K562 (cell line): ENCODE measurements around the gene OXLD1. TPM values are rescaled to one million over a fixed set of nuclear protein-coding genes. Genes with fewer than 3 reads are reported as not detected.

Experiments used
- ATAC-seq: fragments of 200-7000 bp; cut with Tn5 transposase; 3 replicates; pipeline ENCODE4 v1.9.1; 2020; ENCODE audit warnings: moderate library complexity
- BruUV-seq: library from RNA; stranded (reverse); fragments of 400-500 nt; replicated peaks from 2 replicates; lab custom pipeline; 2021; lab: Mats Ljungman, UMichigan
- CTCF ChIA-PET: fragments of 300-600 bp; formaldehyde crosslinking; extraction: SDS; loops from one replicate; lab custom pipeline; 2021; ENCODE audit warnings: low intra/inter-chr PET ratio; lab: Yijun Ruan, JAX
- POLR2A ChIA-PET: fragments of 300-600, 350-650 bp; sonication (Branson Sonifier 250); formaldehyde crosslinking; extraction: SDS; loops from one replicate; lab custom pipeline; 2021; ENCODE audit warnings: antibody characterized with exemption, inconsistent platforms; lab: Yijun Ruan, JAX
- DNase-seq, 4 experiments: peaks; one replicate each; pipeline versions ENCODE4 v3.0.0 to v3.0.0-alpha.2; 2011 to 2018; ENCODE audit warnings: low spot score in 3 of 4, mixed read lengths in 3 of 4; ENCODE audit errors: extremely low read depth in 1 of 4
- FAIRE-seq: peaks from 2 replicates; lab custom pipeline; 2011; peaks lifted over from hg19 to GRCh38; lab: Jason Lieb, UNC
- H2AFZ ChIP-seq: 2 replicates; pipeline ENCODE4 v1.6.0; 2011; ENCODE audit warnings: low read depth, low read length, control low read depth, inconsistent platforms
- H3K27ac ChIP-seq: fragments of 200-600 bp; 3 replicates; pipeline ENCODE4 v1.8.0; 2011; ENCODE audit warnings: low read depth, mild to moderate bottlenecking, control low read depth, inconsistent platforms, low read length, moderate library complexity, mixed read lengths; ENCODE audit errors: extremely low read depth
- H3K27me3 ChIP-seq, 2 experiments: fragments of 300-600 bp in 1 of 2; 2 replicates in 1 of 2; 3 replicates in 1 of 2; pipeline versions ENCODE4 v1.6.0 to v1.8.0; 2011; ENCODE audit warnings: inconsistent platforms in 2 of 2, low read length in 2 of 2, mild to moderate bottlenecking in 1 of 2, mixed read lengths in 1 of 2, moderate library complexity in 1 of 2; ENCODE audit not compliant: control insufficient read depth in 2 of 2, insufficient read depth in 2 of 2
- H3K36me3 ChIP-seq: fragments of 300-600 bp; 3 replicates; pipeline ENCODE4 v1.8.0; 2011; ENCODE audit warnings: mild to moderate bottlenecking, low read length, inconsistent platforms; ENCODE audit not compliant: control insufficient read depth, insufficient read depth
- H3K4me1 ChIP-seq, 2 experiments: fragments of 200-600 bp in 1 of 2; replicated peaks in 1 of 2; 2 replicates in 1 of 2; 3 replicates in 1 of 2; pipeline versions ENCODE4 v1.5.1 to v1.8.0; 2011; ENCODE audit warnings: inconsistent platforms in 2 of 2, low read length in 2 of 2, mild to moderate bottlenecking in 1 of 2, mixed read lengths in 1 of 2, moderate library complexity in 1 of 2; ENCODE audit not compliant: control insufficient read depth in 2 of 2, insufficient read depth in 2 of 2
- H3K4me2 ChIP-seq: 2 replicates; pipeline ENCODE4 v1.6.1; 2011; ENCODE audit warnings: low read length, control low read depth, inconsistent platforms, mixed read lengths; ENCODE audit not compliant: insufficient read depth
- H3K4me3 ChIP-seq: fragments of 200-600 bp; sonication (generic), shearing (Covaris generic); 2 replicates; pipeline ENCODE4 v1.5.1; 2016; ENCODE audit warnings: control low read depth, inconsistent platforms
- H3K79me2 ChIP-seq: fragments of 200-600 bp; 3 replicates; pipeline ENCODE4 v1.8.0; 2011; ENCODE audit warnings: low read length, inconsistent platforms; ENCODE audit not compliant: control insufficient read depth, insufficient read depth
- H3K9ac ChIP-seq, 2 experiments: 2 replicates each; pipeline versions ENCODE4 v1.6.0 to v1.6.1; 2011; ENCODE audit warnings: low read depth in 2 of 2, low read length in 2 of 2, control low read depth in 1 of 2, inconsistent platforms in 1 of 2, mild to moderate bottlenecking in 1 of 2, mixed read lengths in 1 of 2; ENCODE audit not compliant: insufficient read depth in 1 of 2
- H3K9me1 ChIP-seq: one replicate; pipeline ENCODE4 v1.6.0; 2011; ENCODE audit warnings: inconsistent platforms, mild to moderate bottlenecking, low read length, moderate library complexity; ENCODE audit not compliant: control insufficient read depth, insufficient read depth
- H3K9me3 ChIP-seq: replicated peaks from 2 replicates; pipeline ENCODE4 v1.5.1; 2011; ENCODE audit warnings: low read depth, low read length, inconsistent platforms; ENCODE audit not compliant: control insufficient read depth, insufficient read depth
- H4K20me1 ChIP-seq: replicated peaks from 2 replicates; pipeline ENCODE4 v1.6.1; 2011; ENCODE audit warnings: low read length, inconsistent platforms, mixed read lengths; ENCODE audit not compliant: control insufficient read depth, insufficient read depth
- CBFA2T2 ChIP-seq: fragments of 450-650 bp; conservative IDR thresholded peaks from 2 replicates; pipeline ENCODE4 v1.6.1; 2017; ENCODE audit warnings: mild to moderate bottlenecking
- HNRNPH1 ChIP-seq: fragments of 200-400 bp; formaldehyde crosslinking; optimal IDR thresholded peaks from 2 replicates; pipeline ENCODE3; 2017; ENCODE audit warnings: low read depth, mild to moderate bottlenecking, low read length, moderate library complexity
- RBFOX2 ChIP-seq: fragments of 200-400 bp; formaldehyde crosslinking; IDR thresholded peaks from 2 replicates; pipeline ENCODE4 v1.6.1; 2017; ENCODE audit warnings: low read depth, mild to moderate bottlenecking, low read length, moderate library complexity
- ZNF184 ChIP-seq: sonication (generic); formaldehyde crosslinking; IDR thresholded peaks from 2 replicates; pipeline ENCODE4 v1.5.0; 2020; ENCODE audit warnings: missing genetic modification reagents
- ZNF347 ChIP-seq: fragments of 450-650 bp; formaldehyde crosslinking; IDR thresholded peaks from 2 replicates; pipeline ENCODE4 v1.4.0; 2020; ENCODE audit warnings: low read depth, mild to moderate bottlenecking, moderate library complexity
- WGBS: fragments of 100-300 bp; shearing (Covaris generic); methylation state at CpG from one replicate; pipeline ENCODE4 v1.1.6; 2016; ENCODE audit warnings: low coverage, mixed read lengths; ENCODE audit not compliant: insufficient coverage; ENCODE audit errors: missing lambda C conversion rate; 5-methylcytosine and 5-hydroxymethylcytosine counted together
- in situ Hi-C: fragments of 300-500 bp; cut with MboI; formaldehyde crosslinking; loops from 4 replicates; pipeline ENCODE4 v1.15.0; 2018; ENCODE audit warnings: inconsistent platforms, mixed read lengths
- intact Hi-C: fragments of 100-400 bp; cut with micrococcal nuclease; formaldehyde crosslinking; loops from 2 replicates; pipeline ENCODE4 v1.14.2; 2022
- polyA plus RNA-seq, 8 experiments: library from polyadenylated mRNA; depleted of rRNA in 4 of 8; stranded (reverse) in 5 of 8; unstranded in 3 of 8; fragments of >200 nt; fragmentation: Nextera tagmentation in 2 of 8; fragmentation: Illumina TruSeq in 1 of 8; extraction: Ambion mirVana in 2 of 8; extraction: Trizol in 1 of 8; gene quantifications; 2 replicates each; pipeline versions ENCODE4 v1.2.1 to v1.2.3, GENCODE V29; 2011 to 2014; ENCODE audit warnings: inconsistent platforms in 1 of 8, missing spikeins in 1 of 8
- total RNA-seq, 7 experiments: library from RNA; depleted of rRNA in 6 of 7; stranded (reverse); fragments of >200 nt in 6 of 7; fragmentation: Illumina TruSeq in 2 of 7; extraction: Trizol in 2 of 7; gene quantifications; 2 replicates each; pipeline versions ENCODE4 v1.2.1 to v1.2.3, GENCODE V29; 2011 to 2021; ENCODE audit warnings: low replicate concordance in 1 of 7
- TF ChIP-seq, protein P1 (sequence below): sonication (generic); formaldehyde crosslinking; IDR thresholded peaks from 2 replicates; pipeline ENCODE4 v1.8.1; 2023; ENCODE audit warnings: mild to moderate bottlenecking, missing genetic modification reagents

Gene OXLD1
- total and polyA plus RNA-seq, 9 of the 15 experiments (the other 6 are each of a cell fraction or from before 2014, with no cell fraction given), result 4.4 to 115 (median 29.3) TPM

DNA sequence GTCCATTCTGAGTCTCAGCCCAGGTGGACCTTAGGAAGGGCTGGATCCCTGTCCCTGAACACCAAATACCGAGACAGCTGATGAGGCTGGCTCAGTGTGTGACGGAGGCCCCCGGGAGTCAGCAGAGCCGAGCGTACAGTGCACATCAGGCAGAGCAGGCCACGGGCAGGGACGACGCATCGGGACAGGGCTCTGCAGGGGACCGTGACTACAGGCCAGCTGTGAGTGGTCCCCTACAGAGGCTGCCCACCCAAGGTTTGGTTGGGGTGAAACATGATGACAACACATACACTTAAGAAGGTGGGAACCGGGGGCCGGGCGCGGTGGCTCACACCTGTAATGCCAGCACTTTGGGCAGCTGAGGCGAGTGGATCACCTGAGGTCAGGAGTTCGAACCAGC, 6.5 kb upstream of the OXLD1 start:
- FAIRE-seq, result no peak

GRCh38 chr17:81672504-81672903, 6.1 kb upstream of the OXLD1 start:
- Histone ChIP-seq H3K4me3 (no peak overlapping the region), H3K4me1 (peaks cover 6 to 59% of the 10 kb centered on the region in 2 experiments; a peak in 4 of 5 replicates), H3K27ac (no peak overlapping the region), H3K4me2 (no peak overlapping the region)
- TF ChIP-seq, protein P1, sequence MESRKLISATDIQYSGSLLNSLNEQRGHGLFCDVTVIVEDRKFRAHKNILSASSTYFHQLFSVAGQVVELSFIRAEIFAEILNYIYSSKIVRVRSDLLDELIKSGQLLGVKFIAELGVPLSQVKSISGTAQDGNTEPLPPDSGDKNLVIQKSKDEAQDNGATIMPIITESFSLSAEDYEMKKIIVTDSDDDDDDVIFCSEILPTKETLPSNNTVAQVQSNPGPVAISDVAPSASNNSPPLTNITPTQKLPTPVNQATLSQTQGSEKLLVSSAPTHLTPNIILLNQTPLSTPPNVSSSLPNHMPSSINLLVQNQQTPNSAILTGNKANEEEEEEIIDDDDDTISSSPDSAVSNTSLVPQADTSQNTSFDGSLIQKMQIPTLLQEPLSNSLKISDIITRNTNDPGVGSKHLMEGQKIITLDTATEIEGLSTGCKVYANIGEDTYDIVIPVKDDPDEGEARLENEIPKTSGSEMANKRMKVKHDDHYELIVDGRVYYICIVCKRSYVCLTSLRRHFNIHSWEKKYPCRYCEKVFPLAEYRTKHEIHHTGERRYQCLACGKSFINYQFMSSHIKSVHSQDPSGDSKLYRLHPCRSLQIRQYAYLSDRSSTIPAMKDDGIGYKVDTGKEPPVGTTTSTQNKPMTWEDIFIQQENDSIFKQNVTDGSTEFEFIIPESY (CRISPR knock-in tag), result peak; percentile 92
- no peak for TF ChIP-seq ZNF347
- peak; percentile 52; the same call in 1 of the 2 replicates for TF ChIP-seq RBFOX2
- TF ChIP-seq, all 486 proteins: peak for 2
- WGBS, result 89% methylated on average over 10 of the region's 18 CpGs
- H3K9me3 ChIP-seq, result no peaks in the 10 kb centered on the region
- H2AFZ ChIP-seq, result no peak overlapping the region
- ChIA-PET POLR2A (interaction anchor here (0.8 to 1.9 kb wide), 5 partner anchors 8 to 29 kb away, joined by 3 to 8 read pairs (median 4); partner anchors contain the start of genes ARL16 and HGS), CTCF (no interaction called here)
- peak overlapping the region in 1 of 2 experiments; percentile 71; a peak in 2 of 4 replicates for H3K9ac ChIP-seq
- H3K79me2 ChIP-seq, result peaks cover 29% of the 10 kb centered on the region
- no TSS peak for BruUV-seq
- in situ Hi-C loops (no loop called here), intact Hi-C loops (no loop called here)
- ATAC-seq, result no peak
- no peaks in the 10 kb centered on the region for H3K9me1 ChIP-seq
- H3K36me3 ChIP-seq, result peaks cover 74% of the 10 kb centered on the region
- H3K27me3 ChIP-seq, result no peaks in the 10 kb centered on the region
- no peak for FAIRE-seq
- no peak for DNase-seq
- no peaks in the 10 kb centered on the region for H4K20me1 ChIP-seq

More for the DNA sequence above, 6.5 kb upstream of the OXLD1 start:
- no TSS peak for BruUV-seq
- WGBS, result 96% methylated on average over 16 of the region's 16 CpGs
- in situ Hi-C loops, result no loop called here
- no peaks in the 10 kb centered on the region for H4K20me1 ChIP-seq
- H3K27me3 ChIP-seq, result no peaks in the 10 kb centered on the region
- H3K36me3 ChIP-seq, result peaks cover 70% of the 10 kb centered on the region
- H3K9me3 ChIP-seq, result no peaks in the 10 kb centered on the region
- no peak for TF ChIP-seq CBFA2T2
- TF ChIP-seq ZNF184 (CRISPR knock-in tag), result no peak
- peak; percentile 28; the same call in 1 of the 2 replicates for TF ChIP-seq RBFOX2
- no peak for TF ChIP-seq HNRNPH1
- peaks cover 6 to 55% of the 10 kb centered on the region in 2 experiments; a peak in 4 of 5 replicates for H3K4me1 ChIP-seq
- DNase-seq, result no peak
- no peak overlapping the region for H2AFZ ChIP-seq
- intact Hi-C loops, result no loop called here
- no peak overlapping the region for H3K4me2 ChIP-seq
- ChIA-PET POLR2A (interaction anchor here (0.8 to 1.9 kb wide), 5 partner anchors 8 to 29 kb away, joined by 3 to 8 read pairs (median 4); partner anchors contain the start of genes ARL16 and HGS), CTCF (no interaction called here)
- H3K9me1 ChIP-seq, result no peaks in the 10 kb centered on the region
- H3K27ac ChIP-seq, result no peak overlapping the region
- no peak overlapping the region for H3K4me3 ChIP-seq
- no peak for ATAC-seq
- H3K9ac ChIP-seq, result peak overlapping the region in 1 of 2 experiments; percentile 71; a peak in 1 of 4 replicates
- H3K79me2 ChIP-seq, result peaks cover 24% of the 10 kb centered on the region
